Neutrophil (primary cell): Measurements from ENCODE around the gene RAB37.

ENCODE experiments used
- H3K27ac ChIP-seq: fragments of 200-600 bp; sonication (generic); 2 replicates; pipeline ENCODE4 v1.5.1; 2016; ENCODE audit warnings: mild to moderate bottlenecking, moderate library complexity
- H3K27me3 ChIP-seq: fragments of 200-600 bp; sonication (generic); 2 replicates; pipeline ENCODE4 v1.6.0; 2016; ENCODE audit warnings: mild to moderate bottlenecking
- H3K36me3 ChIP-seq: fragments of 200-600 bp; sonication (generic); 2 replicates; pipeline ENCODE4 v1.5.1; 2017
- H3K4me1 ChIP-seq, 2 experiments: fragments of 200-600 bp in 1 of 2; sonication (generic) in 1 of 2; 1 replicate in 1 of 2; 2 replicates in 1 of 2; pipeline versions ENCODE4 v1.5.1 to v1.6.1; 2013 to 2016; ENCODE audit warnings: low read depth in 1 of 2, low read length in 1 of 2, mild to moderate bottlenecking in 1 of 2, moderate library complexity in 1 of 2; ENCODE audit not compliant: control insufficient read depth in 1 of 2, insufficient read depth in 1 of 2
- H3K4me3 ChIP-seq, 2 experiments: fragments of 200-600 bp in 1 of 2; sonication (generic) in 1 of 2; 1 replicate in 1 of 2; 2 replicates in 1 of 2; pipeline ENCODE4 v1.5.1; 2013 to 2016; ENCODE audit warnings: low read depth in 1 of 2, low read length in 1 of 2, mild to moderate bottlenecking in 1 of 2, moderate library complexity in 1 of 2
- H3K9me3 ChIP-seq: fragments of 200-600 bp; sonication (generic); 2 replicates; pipeline ENCODE4 v1.5.1; 2016
- CTCF ChIP-seq: fragments of 200-600 bp; sonication (generic); IDR thresholded peaks from 2 replicates; pipeline ENCODE4 v1.5.1; 2016; ENCODE audit warnings: antibody characterized with exemption

Gene RAB37

GRCh38 chr17:74779948-74780400, 42.9 kb downstream of the RAB37 start:
- Histone ChIP-seq H3K4me3 (peak overlapping the region; percentile 45 to 49), H3K4me1 (peaks cover 69 to 76% of the 10 kb centered on the region in 2 experiments), H3K9me3 (no peaks in the 10 kb centered on the region), H3K36me3 (no peaks in the 10 kb centered on the region), H3K27ac (peak overlapping the region; percentile 94), H3K27me3 (no peaks in the 10 kb centered on the region)
- TF ChIP-seq CTCF: peak; percentile 67

- Histone ChIP-seq H3K4me1 (peaks cover 63 to 71% of the 10 kb centered on the region in 2 experiments), H3K9me3 (no peaks in the 10 kb centered on the region), H3K36me3 (no peaks in the 10 kb centered on the region), H3K27ac (peak overlapping the region; percentile 94), H3K27me3 (no peaks in the 10 kb centered on the region), H3K4me3 (peak overlapping the region; percentile 45 to 49)
- no peak for TF ChIP-seq CTCF
Observed at GRCh38 chr17:74780443-74781238, 43.6 kb downstream of the RAB37 start.

- no peak for TF ChIP-seq CTCF
- H3K4me3 ChIP-seq: no peak overlapping the region
- no peak overlapping the region for H3K27ac ChIP-seq
- H3K9me3 ChIP-seq: no peaks in the 10 kb centered on the region
- peaks cover 57 to 67% of the 10 kb centered on the region in 2 experiments for H3K4me1 ChIP-seq
- H3K27me3 ChIP-seq: no peaks in the 10 kb centered on the region
- no peaks in the 10 kb centered on the region for H3K36me3 ChIP-seq
Observed at GRCh38 chr17:74782571-74782970, 45.5 kb downstream of the RAB37 start.

- Histone ChIP-seq H3K4me1 (peaks cover 40 to 50% of the 10 kb centered on the region in 2 experiments), H3K36me3 (peaks cover 7% of the 10 kb centered on the region), H3K9me3 (no peaks in the 10 kb centered on the region), H3K27ac (no peak overlapping the region), H3K27me3 (no peaks in the 10 kb centered on the region), H3K4me3 (no peak overlapping the region)
- TF ChIP-seq CTCF: no peak
Observed at GRCh38 chr17:74784125-74784810, 47.2 kb downstream of the RAB37 start.

- Histone ChIP-seq H3K4me1 (peaks cover 31 to 44% of the 10 kb centered on the region in 2 experiments), H3K27ac (peak overlapping the region; percentile 52), H3K36me3 (peaks cover 7% of the 10 kb centered on the region), H3K4me3 (no peak overlapping the region), H3K27me3 (no peaks in the 10 kb centered on the region), H3K9me3 (no peaks in the 10 kb centered on the region)
- no peak for TF ChIP-seq CTCF
Observed at GRCh38 chr17:74785096-74785980, 48.3 kb downstream of the RAB37 start.
